NCI-H446 (cell line): ENCODE data around the gene SMAP1.

Experiments used
- DNase-seq, 2 experiments: peaks; one replicate each; lab custom pipeline; 2025; lab: John Stamatoyannopoulos, UW

SMAP1 gene

DNA sequence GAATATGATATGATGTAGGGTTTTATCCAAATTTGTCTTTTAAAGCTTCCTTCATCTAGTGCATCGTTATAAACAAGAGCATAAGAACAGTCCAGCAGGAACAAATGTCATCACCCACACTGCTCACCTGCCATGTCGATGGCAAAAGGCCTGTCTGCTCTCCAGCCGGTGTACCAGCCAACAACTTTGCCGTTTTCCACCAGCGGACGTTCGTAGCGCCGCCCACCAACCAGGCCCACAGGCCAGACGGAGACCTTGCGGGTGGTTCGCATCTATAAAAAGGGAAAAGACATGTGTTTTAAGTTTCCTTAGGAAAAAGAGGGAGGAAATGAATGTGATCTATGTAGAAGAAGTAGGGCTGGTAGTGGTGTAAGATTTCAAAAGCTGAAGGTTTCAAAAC lies 226.3 kb downstream of the SMAP1 start:
- peak in 1 of 2 experiments; percentile 59 for DNase-seq

DNA sequence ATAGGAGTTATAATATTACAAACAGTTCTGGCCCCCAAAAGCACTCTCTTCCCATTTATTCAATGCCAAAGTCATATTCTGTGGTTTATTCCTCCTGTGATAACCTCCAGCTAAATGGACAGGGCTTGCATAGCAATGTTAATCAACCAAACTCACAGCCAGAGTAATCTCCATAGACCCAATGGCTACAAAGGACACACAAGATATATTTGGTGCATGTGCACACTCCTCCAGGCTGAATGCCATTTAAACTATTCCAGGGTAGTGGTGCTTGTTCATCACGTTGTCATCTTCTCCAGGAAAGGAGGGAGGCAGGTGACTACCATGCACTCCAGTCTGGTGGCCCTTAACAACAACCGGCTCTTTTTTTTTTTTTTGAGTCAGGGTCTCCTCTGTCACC lies 232.4 kb downstream of the SMAP1 start:
- no peak for DNase-seq

GRCh38 chr6:70901324-70901723 lies 233.6 kb downstream of the SMAP1 start:
- no peak for DNase-seq

GRCh38 chr6:70903665-70904452 lies 236.2 kb downstream of the SMAP1 start:
- no peak for DNase-seq

DNA sequence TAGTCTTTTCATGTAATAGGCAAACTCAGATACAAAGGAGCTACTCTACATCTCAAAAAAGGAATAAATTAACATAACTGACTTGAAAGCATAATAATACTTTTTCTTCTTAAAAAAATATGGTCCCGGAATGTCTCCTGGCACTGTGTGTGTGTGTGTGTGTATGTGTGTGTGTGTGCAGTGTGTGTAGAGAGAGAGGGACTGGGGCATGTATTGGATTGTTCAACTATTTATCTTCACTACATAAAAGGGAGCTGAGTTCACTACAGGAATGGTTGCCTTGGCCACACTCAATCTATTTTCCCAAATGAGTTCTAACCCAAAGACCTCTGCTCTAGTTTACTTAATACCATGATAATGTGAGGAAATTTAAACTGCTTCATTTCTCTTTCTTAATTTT lies 238.1 kb downstream of the SMAP1 start:
- DNase-seq: no peak
